ENCODE results near the gene MGAT5B. TPM values are rescaled to one million over a fixed set of nuclear protein-coding genes. Genes with fewer than 3 reads are reported as not detected.

Gene MGAT5B
- total and polyA plus RNA-seq, 2 of the 13 experiments (the other 11 are each of a cell fraction or from before 2014, with no cell fraction given) = 0.07 to 0.13 TPM

- TF ChIP-seq YEATS2 (CRISPR knock-in tag; IDR thresholded peaks at IDR 0.05; ENCODE audit: borderline replicate concordance) = no peak
- peak; percentile 44; the same call in 1 of the 2 replicates for TF ChIP-seq SOX5 (CRISPR knock-in tag; IDR thresholded peaks at IDR 0.05; ENCODE audit: borderline replicate concordance)
- TF ChIP-seq ZBTB21 (CRISPR knock-in tag; IDR thresholded peaks at IDR 0.05) = peak; percentile 83
- peak; percentile 58 for TF ChIP-seq FOSL2 (CRISPR knock-in tag; IDR thresholded peaks at IDR 0.05)
- no peak for TF ChIP-seq WIZ (CRISPR knock-in tag; IDR thresholded peaks at IDR 0.05)
- TF ChIP-seq CEBPG (CRISPR knock-in tag; IDR thresholded peaks at IDR 0.05) = peak; percentile 22; the same call in 1 of the 2 replicates
- TF ChIP-seq MEF2D (CRISPR knock-in tag; IDR thresholded peaks at IDR 0.05) = no peak
- TF ChIP-seq NFYB (CRISPR knock-in tag; IDR thresholded peaks at IDR 0.05) = no peak
- TF ChIP-seq ZSCAN20 (CRISPR knock-in tag; IDR thresholded peaks at IDR 0.05; ENCODE audit: borderline replicate concordance) = no peak
- TF ChIP-seq ZNF713 (CRISPR knock-in tag; IDR thresholded peaks at IDR 0.05) = no peak
- peak; percentile 33; the same call in 1 of the 2 replicates for TF ChIP-seq FOXA3 (CRISPR knock-in tag; IDR thresholded peaks at IDR 0.05)
- TF ChIP-seq JUN (CRISPR knock-in tag; IDR thresholded peaks at IDR 0.05) = no peak
- 0 out of 2 replicates have a peak, but pooled peaks have one; percentile 10 for TF ChIP-seq ZNF644 (CRISPR knock-in tag; IDR thresholded peaks at IDR 0.05; ENCODE audit: low read depth)
- no peak for TF ChIP-seq NR1H2 (CRISPR knock-in tag; IDR thresholded peaks at IDR 0.05; ENCODE audit: borderline replicate concordance, low read depth)
- TF ChIP-seq CREB1 (IDR thresholded peaks at IDR 0.05) = peak; percentile 90
- TF ChIP-seq CREB1 (CRISPR knock-in tag; IDR thresholded peaks at IDR 0.05) = peak; percentile 27; the same call in 1 of the 2 replicates
- no peak for TF ChIP-seq FOXJ3 (CRISPR knock-in tag; IDR thresholded peaks at IDR 0.05; ENCODE audit: borderline replicate concordance)
- TF ChIP-seq E2F2 (CRISPR knock-in tag; IDR thresholded peaks at IDR 0.05; ENCODE audit: borderline replicate concordance) = no peak
- TF ChIP-seq SUZ12 (IDR thresholded peaks at IDR 0.05; ENCODE audit: low read depth, low read length) = no peak
- no peak for TF ChIP-seq ZNF670 (CRISPR knock-in tag; IDR thresholded peaks at IDR 0.05; ENCODE audit: borderline replicate concordance)
- TF ChIP-seq ATF7 (IDR thresholded peaks at IDR 0.05) = peak; percentile 89
- TF ChIP-seq ATF7 (CRISPR knock-in tag; IDR thresholded peaks at IDR 0.05) = no peak
- TF ChIP-seq BCL3 (CRISPR knock-in tag; IDR thresholded peaks at IDR 0.05) = no peak
- TF ChIP-seq PATZ1 (CRISPR knock-in tag; IDR thresholded peaks at IDR 0.05) = peak; percentile 35; the same call in 1 of the 2 replicates
- peak; percentile 48 for TF ChIP-seq RARA (CRISPR knock-in tag; IDR thresholded peaks at IDR 0.05)
- peak; percentile 37; the same call in 1 of the 2 replicates for TF ChIP-seq SAP130 (CRISPR knock-in tag; IDR thresholded peaks at IDR 0.05; ENCODE audit: low read depth)
- peak; percentile 28; the same call in 1 of the 2 replicates for TF ChIP-seq TCF7 (IDR thresholded peaks at IDR 0.05; ENCODE audit: low read depth)
- TF ChIP-seq ARID2 (CRISPR knock-in tag; IDR thresholded peaks at IDR 0.05; ENCODE audit: borderline replicate concordance) = no peak
Measured at GRCh38 chr17:76995387-76996105, 127.3 kb downstream of the MGAT5B start (continued).

Measured in HepG2 (cell line).